HepG2 (cell line): ENCODE data around the gene TOR1A. TPM values are rescaled to one million over a fixed set of nuclear protein-coding genes. Genes with fewer than 3 reads are reported as not detected.

ENCODE experiments used
- ATAC-seq: fragments of 200-7000 bp; cut with Tn5 transposase; 3 replicates; pipeline ENCODE4 v1.9.1; 2020; ENCODE audit warnings: mild to moderate bottlenecking, moderate library complexity
- BruUV-seq: library from RNA; stranded (reverse); fragments of 400-500 nt; replicated peaks from 2 replicates; lab custom pipeline; 2021; lab: Mats Ljungman, UMichigan
- CTCF ChIA-PET: fragments of 300-600 bp; formaldehyde crosslinking; extraction: SDS; loops from one replicate; lab custom pipeline; 2021; ENCODE audit warnings: low total read pairs, inconsistent platforms, low intra/inter-chr PET ratio; lab: Yijun Ruan, JAX
- POLR2A ChIA-PET: fragments of 350-600 bp; sonication (Branson Sonifier 250); formaldehyde crosslinking; loops from one replicate; lab custom pipeline; 2020; ENCODE audit warnings: antibody characterized with exemption, inconsistent platforms; lab: Yijun Ruan, JAX
- DNase-seq: peaks from one replicate; pipeline ENCODE4 v3.0.0-alpha.2; 2015; ENCODE audit warnings: low spot score
- FAIRE-seq: peaks from 3 replicates; lab custom pipeline; 2011; peaks lifted over from hg19 to GRCh38; lab: Jason Lieb, UNC
- H2AFZ ChIP-seq: one replicate; pipeline ENCODE4 v1.6.1; 2011; ENCODE audit warnings: low read length, inconsistent platforms
- H3K27ac ChIP-seq: fragments of 300-600 bp; 3 replicates; pipeline ENCODE4 v1.8.0; 2011; ENCODE audit warnings: mixed run types, mild to moderate bottlenecking, mixed read lengths, low read length, inconsistent platforms; ENCODE audit not compliant: insufficient read depth; ENCODE audit errors: extremely low read length
- H3K27me3 ChIP-seq, 2 experiments: fragments of 200-600 bp in 1 of 2; 2 replicates in 1 of 2; 3 replicates in 1 of 2; pipeline versions ENCODE4 v1.6.0 to v1.8.0; 2011; ENCODE audit warnings: low read length in 2 of 2, mild to moderate bottlenecking in 2 of 2, moderate library complexity in 2 of 2, inconsistent platforms in 1 of 2; ENCODE audit not compliant: insufficient read depth in 2 of 2, control insufficient read depth in 1 of 2
- H3K36me3 ChIP-seq, 2 experiments: fragments of 200-600 bp in 1 of 2; replicated peaks in 1 of 2; 2 replicates in 1 of 2; 3 replicates in 1 of 2; pipeline versions ENCODE4 v1.5.1 to v1.8.0; 2011; ENCODE audit warnings: low read length in 2 of 2, inconsistent platforms in 1 of 2; ENCODE audit not compliant: insufficient read depth in 2 of 2, control insufficient read depth in 1 of 2
- H3K4me1 ChIP-seq: 2 replicates; pipeline ENCODE4 v1.5.1; 2012; ENCODE audit warnings: low read length, inconsistent platforms; ENCODE audit not compliant: insufficient read depth
- H3K4me2 ChIP-seq: 2 replicates; pipeline ENCODE4 v1.6.0; 2011; ENCODE audit warnings: low read depth, low read length, inconsistent platforms
- H3K4me3 ChIP-seq, 3 experiments: fragments of 200-600 bp in 1 of 3; sonication (generic), shearing (Covaris generic) in 1 of 3; replicated peaks in 1 of 3; 2 replicates each; pipeline ENCODE4 v1.5.1; 2011 to 2016; ENCODE audit warnings: low read length in 3 of 3, inconsistent platforms in 2 of 3, low read depth in 2 of 3, mild to moderate bottlenecking in 2 of 3, control low read depth in 1 of 3, mixed read lengths in 1 of 3; ENCODE audit not compliant: insufficient read depth in 1 of 3
- H3K79me2 ChIP-seq: one replicate; pipeline ENCODE4 v1.6.1; 2011; ENCODE audit warnings: low read length, inconsistent platforms; ENCODE audit not compliant: insufficient read depth
- H3K9ac ChIP-seq: 2 replicates; pipeline ENCODE4 v1.6.0; 2011; ENCODE audit warnings: mild to moderate bottlenecking, low read depth, low read length, inconsistent platforms; ENCODE audit not compliant: insufficient read depth
- H3K9me3 ChIP-seq: 2 replicates; pipeline ENCODE4 v1.5.1; 2012; ENCODE audit warnings: mild to moderate bottlenecking, low read length
- H4K20me1 ChIP-seq: 2 replicates; pipeline ENCODE4 v1.6.0; 2011; ENCODE audit warnings: inconsistent platforms, mild to moderate bottlenecking, low read length, moderate library complexity; ENCODE audit not compliant: insufficient read depth
- NFE2L2 ChIP-seq: fragments of 150-350 bp; IDR thresholded peaks from 2 replicates; pipeline ENCODE4 v1.6.1; 2014; ENCODE audit warnings: low read length
- ZNF329 ChIP-seq: sonication (generic); formaldehyde crosslinking; IDR thresholded peaks from 2 replicates; pipeline ENCODE4 v1.9.0; 2021; ENCODE audit warnings: low read depth, mild to moderate bottlenecking, missing genetic modification reagents
- ZNF563 ChIP-seq: sonication (generic); formaldehyde crosslinking; IDR thresholded peaks from 2 replicates; pipeline ENCODE4 v1.8.0; 2022; ENCODE audit warnings: mild to moderate bottlenecking, moderate library complexity, missing genetic modification reagents
- ZNF629 ChIP-seq: sonication (generic); formaldehyde crosslinking; conservative IDR thresholded peaks from 2 replicates; pipeline ENCODE4 v1.5.0; 2020; ENCODE audit warnings: missing genetic modification reagents
- ZNF766 ChIP-seq: sonication (generic); formaldehyde crosslinking; IDR thresholded peaks from 2 replicates; pipeline ENCODE4 v1.5.0; 2020; ENCODE audit warnings: missing genetic modification reagents, borderline replicate concordance
- ZNF776 ChIP-seq: sonication (generic); formaldehyde crosslinking; IDR thresholded peaks from 2 replicates; pipeline ENCODE4 v1.4.0; 2020; ENCODE audit warnings: mild to moderate bottlenecking, missing genetic modification reagents
- WGBS: methylation state at CpG from one replicate; pipeline ENCODE4 v1.1.6; 2017; ENCODE audit warnings: low lambda C conversion rate; 5-methylcytosine and 5-hydroxymethylcytosine counted together
- in situ Hi-C: cut with HindIII; loops from 2 replicates; pipeline ENCODE4 v1.10.0; 2017; ENCODE audit warnings: low pct_unique_long_range_greater_than_20kb; ENCODE audit not compliant: extremely low pct_ligation_motif_present
- intact Hi-C: fragments of 100-400 bp; cut with micrococcal nuclease; formaldehyde crosslinking; loops from one replicate; pipeline ENCODE4 v1.10.0; 2022; ENCODE audit not compliant: unreplicated experiment
- polyA plus RNA-seq, 8 experiments: library from polyadenylated mRNA; depleted of rRNA in 3 of 8; stranded (reverse) in 7 of 8; unstranded in 1 of 8; fragments of >200 nt; fragmentation: Illumina TruSeq in 4 of 8; extraction: Trizol in 4 of 8; gene quantifications; 2 replicates each; pipeline versions ENCODE4 v1.2.1 to v1.2.3, GENCODE V29; 2011 to 2016; ENCODE audit warnings: low read depth in 4 of 8, missing spikeins in 1 of 8, mixed read lengths in 1 of 8; ENCODE audit not compliant: insufficient read depth in 1 of 8
- total RNA-seq, 5 experiments: library from RNA; depleted of rRNA; stranded (reverse); fragments of >200 nt; fragmentation: Illumina TruSeq; extraction: Trizol; gene quantifications; 2 replicates each; pipeline ENCODE4 v1.2.3, GENCODE V29; 2016; ENCODE audit warnings: low read depth in 1 of 5

TOR1A gene
- total and polyA plus RNA-seq, 2 of the 13 experiments (the other 11 are each of a cell fraction or from before 2014, with no cell fraction given), result 31.6 to 41.4 TPM

- H3K27me3 ChIP-seq, result no peaks in the 10 kb centered on the region
- H3K36me3 ChIP-seq, result peaks cover 2 to 3% of the 10 kb centered on the region in 2 experiments; a peak in 1 of 5 replicates
- intact Hi-C loops (no loop called here), in situ Hi-C loops (no loop called here)
- no peak overlapping the region for H3K4me3 ChIP-seq
- no peaks in the 10 kb centered on the region for H3K4me1 ChIP-seq
- H3K27ac ChIP-seq, result no peak overlapping the region
- H3K4me2 ChIP-seq, result no peak overlapping the region
- H3K9me3 ChIP-seq, result no peaks in the 10 kb centered on the region
- 94% methylated on average over 7 of the region's 14 CpGs for WGBS
- H3K79me2 ChIP-seq, result no peaks in the 10 kb centered on the region
- no peak overlapping the region for H3K9ac ChIP-seq
- ATAC-seq (no peak), FAIRE-seq (no peak), DNase-seq (no peak)
- no peak overlapping the region for H2AFZ ChIP-seq
- TF ChIP-seq ZNF563 (CRISPR knock-in tag) (no peak), ZNF766 (CRISPR knock-in tag) (no peak)
- H4K20me1 ChIP-seq, result no peaks in the 10 kb centered on the region
- no TSS peak for BruUV-seq
- ChIA-PET CTCF (no interaction called here), POLR2A (no interaction called here)
These were observed 41.9 kb upstream of the TOR1A start for GRCh38 chr9:129865668-129866320.

- Histone ChIP-seq H3K36me3 (peaks cover 2 to 3% of the 10 kb centered on the region in 2 experiments; a peak in 1 of 5 replicates), H3K9me3 (no peaks in the 10 kb centered on the region), H3K9ac (no peak overlapping the region), H3K4me1 (no peaks in the 10 kb centered on the region), H4K20me1 (no peaks in the 10 kb centered on the region), H3K79me2 (no peaks in the 10 kb centered on the region)
- BruUV-seq, result no TSS peak
- in situ Hi-C loops (no loop called here), intact Hi-C loops (no loop called here)
- CTCF ChIA-PET, result no interaction called here
- no peak for ATAC-seq
- TF ChIP-seq ZNF776 (CRISPR knock-in tag) (no peak), ZNF329 (no peak), ZNF629 (CRISPR knock-in tag) (peak; percentile 81), NFE2L2 (peak; percentile 33; the same call in 1 of the 2 replicates)
- TF ChIP-seq, all 625 proteins: peak for 2
- POLR2A ChIA-PET, result no interaction called here
- no peak overlapping the region for H2AFZ ChIP-seq
- H3K4me2 ChIP-seq, result no peak overlapping the region
- no peak overlapping the region for H3K27ac ChIP-seq
- 66% methylated on average over 7 of the region's 11 CpGs for WGBS
- H3K27me3 ChIP-seq, result no peaks in the 10 kb centered on the region
- FAIRE-seq (no peak), DNase-seq (no peak)
- H3K4me3 ChIP-seq, result no peak overlapping the region
These were observed 41.2 kb upstream of the TOR1A start for GRCh38 chr9:129864991-129865647.
